HG02870 (cell line): Measurements from ENCODE around the gene ATP6V1C2.

Experiments used
- ATAC-seq: cut with Tn5 transposase; IDR thresholded peaks from one replicate; pipeline ENCODE4 v1.9.1; 2021; ENCODE audit warnings: mild to moderate bottlenecking, moderate library complexity; ENCODE audit not compliant: unreplicated experiment

The ATP6V1C2 gene

GRCh38 chr2:10721396-10722251 is at the start of gene ATP6V1C2:
ATP6V1C2 (plus strand) TSS chr2:10721630; CDS start chr2:10722850, 1,220 bp downstream.
- ATAC-seq: peak; percentile 65

- no peak for ATAC-seq
These were observed 46.3 kb upstream of the ATP6V1C2 start for GRCh38 chr2:10675131-10675530.

- ATAC-seq: no peak
These were observed 43.2 kb upstream of the ATP6V1C2 start for GRCh38 chr2:10678225-10678624.

- ATAC-seq: no peak
These were observed 41.2 kb upstream of the ATP6V1C2 start for GRCh38 chr2:10680214-10680613.

- ATAC-seq: no peak
These were observed 40.5 kb upstream of the ATP6V1C2 start for GRCh38 chr2:10680957-10681356.

GRCh38 chr2:10686176-10686730 is 35.2 kb upstream of the ATP6V1C2 start:
- ATAC-seq: no peak

GRCh38 chr2:10688921-10689807 is 32.3 kb upstream of the ATP6V1C2 start:
- ATAC-seq: no peak

DNA sequence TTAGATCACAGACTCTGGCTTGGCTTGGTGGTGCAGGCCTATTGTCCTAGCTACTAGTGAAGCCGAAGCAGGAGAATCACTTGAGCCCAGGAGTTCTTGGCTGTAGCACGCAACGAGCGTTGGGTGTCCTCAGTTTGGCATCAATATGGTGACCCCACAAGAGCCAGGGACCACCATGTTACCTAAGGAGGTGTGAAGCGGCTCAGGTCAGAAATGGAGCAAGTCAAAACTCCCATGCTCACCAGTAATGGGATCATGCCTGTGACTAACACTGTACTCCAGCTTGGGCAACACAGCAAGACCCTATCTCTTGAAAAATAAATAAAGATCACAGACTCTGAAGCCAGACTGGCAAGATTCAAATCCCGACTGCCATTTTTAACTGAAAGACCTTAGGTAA is 29.9 kb upstream of the ATP6V1C2 start:
- no peak for ATAC-seq

- no peak for ATAC-seq
These were observed 21.2 kb upstream of the ATP6V1C2 start for GRCh38 chr2:10700078-10700803.

GRCh38 chr2:10704034-10704594 is 17.3 kb upstream of the ATP6V1C2 start:
- no peak for ATAC-seq

- ATAC-seq: no peak
These were observed 15.4 kb upstream of the ATP6V1C2 start for GRCh38 chr2:10706033-10706432.

- no peak for ATAC-seq
These were observed 13.6 kb upstream of the ATP6V1C2 start for GRCh38 chr2:10707831-10708230.

DNA sequence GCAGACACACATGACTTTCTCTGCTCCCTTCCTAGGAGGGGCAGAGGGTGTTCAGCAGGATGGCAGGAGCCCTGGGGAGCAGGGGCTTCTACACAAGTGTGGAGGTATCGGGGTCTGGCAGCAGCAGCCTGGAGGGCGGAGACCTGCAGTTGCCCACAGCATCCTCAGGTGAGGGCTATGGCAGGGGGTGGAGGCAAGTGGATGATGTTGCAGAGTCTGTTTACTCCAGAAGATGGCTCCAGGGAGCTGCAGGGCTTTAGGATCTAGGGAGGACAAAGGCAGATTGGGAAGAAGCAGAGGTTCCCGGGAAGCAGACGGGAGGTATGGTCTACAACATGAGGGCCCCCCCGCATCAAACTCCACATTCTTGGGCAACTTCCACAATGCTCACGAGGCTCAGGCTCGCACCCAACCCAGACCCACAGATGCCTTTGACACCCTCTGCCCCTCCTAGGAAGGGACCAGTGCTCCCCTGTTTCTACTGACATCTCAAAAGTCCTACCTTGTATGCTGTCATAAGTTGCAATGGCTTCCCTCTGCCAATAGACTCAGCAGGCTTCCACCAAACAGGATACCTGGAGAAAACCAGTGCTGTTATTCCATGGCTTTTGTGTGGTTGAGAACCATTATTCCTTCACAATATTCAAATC is 12.0 kb upstream of the ATP6V1C2 start:
- no peak for ATAC-seq

DNA sequence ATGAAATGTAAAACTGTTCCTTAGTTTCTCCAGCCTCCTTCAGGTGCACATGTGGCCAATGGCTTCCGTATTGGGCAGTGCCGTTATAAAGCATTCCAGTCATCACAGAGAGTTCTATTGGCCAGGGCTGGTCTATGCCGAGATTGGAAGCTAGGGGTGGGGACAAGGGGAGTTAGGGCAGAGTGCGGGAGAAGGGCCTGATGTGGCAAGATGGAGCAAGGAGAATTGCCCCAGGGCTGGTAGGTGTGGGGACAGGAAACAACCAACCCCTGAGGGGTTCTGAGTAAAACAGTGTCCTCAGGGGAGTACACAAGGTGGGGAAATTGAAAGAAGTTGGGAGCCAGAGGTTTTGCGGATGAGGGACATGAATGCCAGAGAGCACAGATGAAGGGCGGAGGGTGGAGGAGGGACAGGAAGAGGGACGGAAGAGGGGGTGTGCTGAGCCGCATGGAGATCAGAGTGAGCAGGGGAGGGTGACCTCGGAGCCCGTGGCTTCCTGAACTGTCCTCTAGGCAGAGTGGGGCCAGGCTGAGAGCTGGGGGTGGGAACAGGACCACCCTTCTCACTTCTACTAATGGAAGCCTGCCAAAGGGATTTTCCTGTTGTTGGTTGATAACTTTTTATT is 9.1 kb upstream of the ATP6V1C2 start:
- ATAC-seq: no peak

GRCh38 chr2:10716581-10716980 is 4.8 kb upstream of the ATP6V1C2 start:
- ATAC-seq: no peak

DNA sequence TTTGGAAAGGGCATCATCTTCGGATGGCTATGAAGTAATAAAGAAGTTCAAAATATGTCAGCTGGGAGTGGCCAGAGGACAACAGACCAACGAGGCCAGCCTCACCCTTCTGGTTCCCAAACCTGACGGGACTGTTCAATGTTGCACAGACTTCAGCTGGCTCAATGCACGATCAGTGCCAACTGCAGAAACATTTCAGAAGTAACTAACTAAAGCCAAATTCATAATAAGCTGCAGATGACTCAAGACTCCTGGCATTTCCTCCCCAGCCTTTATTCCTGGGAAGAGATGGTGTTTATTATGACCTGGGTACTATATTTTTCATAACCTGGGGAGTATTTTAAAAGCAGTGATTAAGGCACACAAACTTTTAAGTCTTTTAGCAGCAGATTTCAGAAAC is 3.8 kb upstream of the ATP6V1C2 start:
- ATAC-seq: no peak

GRCh38 chr2:10720306-10720705 is 1.1 kb upstream of the ATP6V1C2 start:
- ATAC-seq: no peak

- peak; percentile 16 for ATAC-seq
These were observed 459 bp upstream of the ATP6V1C2 start for GRCh38 chr2:10720947-10721395.

DNA sequence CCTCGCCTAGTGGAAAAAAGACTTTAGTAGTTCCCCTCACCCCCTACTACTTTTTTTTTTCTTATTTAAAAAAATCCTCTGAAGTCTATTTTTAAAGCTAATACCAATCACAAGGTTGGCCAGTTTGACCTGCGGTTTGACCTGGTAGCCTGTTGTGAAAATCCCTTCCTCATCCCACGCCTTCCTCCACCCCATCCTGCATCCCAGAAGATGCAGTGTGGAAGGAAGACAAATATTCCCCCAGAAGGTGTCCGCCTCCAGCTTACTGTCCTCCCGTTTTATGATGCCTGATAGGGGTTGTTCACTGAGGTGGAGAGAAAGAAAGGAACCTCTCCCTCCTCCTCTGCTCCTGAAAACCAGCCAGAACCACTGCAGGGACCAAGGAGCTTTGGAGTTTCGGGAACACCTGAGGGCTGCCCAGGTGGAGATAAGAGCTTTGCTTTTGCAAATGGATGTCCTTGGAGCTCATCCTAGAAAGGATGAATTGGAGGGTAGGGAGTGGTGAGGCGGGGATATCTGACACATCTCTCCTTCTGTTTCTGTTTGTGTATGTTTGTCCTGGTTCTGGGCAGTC is 909 bp downstream of the ATP6V1C2 start:
- no peak for ATAC-seq
